Islet precursor cell (in vitro differentiated cells): ENCODE results near the gene RAF1.
A peak's percentile ranks its signal among the peaks of the same experiment; 100 is the strongest.
"Not testable (repeated sequence)": the region's sequence is repeated elsewhere in the genome, so short reads cannot be mapped to it uniquely, and the experiment has no call there.

Experiments used
- DNase-seq: peaks from one replicate; pipeline ENCODE4 v3.0.0-alpha.2; 2018

RAF1 gene

DNA sequence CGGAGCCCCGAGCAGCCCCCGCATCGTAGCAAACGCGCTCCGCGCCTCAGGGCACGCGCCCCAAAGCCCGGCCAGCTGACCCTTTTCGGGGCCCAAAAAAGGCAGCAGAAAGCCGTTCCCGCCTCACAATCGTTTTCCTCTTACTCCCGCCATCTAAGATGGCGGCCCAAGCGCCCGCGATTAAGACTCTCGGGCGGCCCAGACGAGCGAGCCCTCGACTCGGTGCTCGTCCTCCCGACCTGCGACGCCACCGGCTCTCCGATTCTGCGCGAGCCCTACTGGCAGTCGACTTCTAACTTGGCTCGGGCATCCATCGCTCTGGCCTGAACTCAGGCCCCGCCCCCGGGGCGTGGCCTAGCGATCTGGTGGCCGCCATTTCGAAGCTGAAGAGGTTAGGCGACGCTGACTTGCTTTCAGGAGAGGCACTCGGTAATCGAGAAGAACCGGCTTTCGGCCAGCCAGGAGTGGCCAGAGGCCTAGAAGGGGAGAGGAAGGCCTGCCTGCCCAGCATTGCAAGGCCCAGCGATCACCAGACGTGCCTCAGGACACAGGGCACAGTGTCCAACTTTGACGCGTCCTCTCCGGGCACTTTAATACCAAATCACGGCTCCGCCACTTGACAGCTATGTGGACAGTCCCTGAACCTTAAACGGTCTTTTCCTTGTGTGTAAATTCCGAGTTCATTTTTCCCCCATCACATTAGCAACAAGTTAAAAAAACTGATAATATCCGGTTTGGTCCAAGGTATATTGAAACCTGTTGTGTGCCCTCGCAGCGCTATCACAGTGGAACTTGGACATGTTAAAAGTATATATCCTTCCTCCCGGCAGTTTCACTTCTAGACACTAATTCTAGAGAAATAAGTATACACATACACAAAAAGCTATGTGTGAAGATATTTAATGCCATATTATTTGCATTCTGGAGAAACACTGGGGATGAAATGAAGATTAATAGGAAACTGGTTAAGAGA lies at the start of gene RAF1:
Gene RAF1 (minus strand): TSS at position 182 of the 973 bp plus-strand sequence. CDS start 45,396 bp downstream, outside the sequence.
- peak; percentile 100 for DNase-seq

DNA sequence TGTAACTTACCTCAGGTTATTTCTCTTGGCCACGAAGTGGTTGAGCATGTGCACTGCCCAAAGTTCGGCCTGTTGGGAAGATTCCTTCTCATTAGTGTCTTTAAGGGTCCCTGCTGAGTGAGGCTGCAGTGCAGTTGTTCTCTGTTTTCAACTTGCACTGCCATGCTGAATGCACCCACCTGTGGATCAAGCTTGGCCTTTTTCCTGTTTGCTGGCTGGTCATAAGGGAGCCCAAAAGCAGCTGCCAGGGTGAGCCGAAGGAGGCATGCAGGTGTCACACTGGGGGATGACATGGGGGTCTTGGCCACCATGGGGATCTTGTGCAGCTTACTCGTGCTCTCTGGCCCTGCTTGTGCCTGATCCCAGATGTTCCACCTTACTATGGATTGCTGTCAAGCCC lies 46.1 kb upstream of the RAF1 start:
- DNase-seq = no peak

DNA sequence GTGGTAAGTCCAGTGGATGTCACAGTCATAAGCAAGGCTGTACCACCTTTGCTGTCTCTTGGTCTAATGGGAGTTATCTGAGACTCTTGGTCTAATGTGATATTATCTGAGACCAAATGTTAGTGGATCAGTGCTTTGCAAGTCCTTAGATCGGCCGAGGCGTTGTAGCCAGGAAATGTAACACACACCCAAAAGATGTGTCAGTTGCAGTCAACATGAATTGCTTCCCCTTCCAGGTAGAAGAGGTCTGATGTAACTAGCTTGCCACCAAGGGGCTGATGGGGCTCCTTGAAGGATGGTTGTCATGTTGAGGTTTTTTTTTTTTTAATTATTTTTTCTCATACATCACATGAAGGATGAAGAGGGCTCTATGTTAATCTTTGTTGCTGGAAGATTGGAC lies 45.4 kb upstream of the RAF1 start:
- no peak for DNase-seq

DNA sequence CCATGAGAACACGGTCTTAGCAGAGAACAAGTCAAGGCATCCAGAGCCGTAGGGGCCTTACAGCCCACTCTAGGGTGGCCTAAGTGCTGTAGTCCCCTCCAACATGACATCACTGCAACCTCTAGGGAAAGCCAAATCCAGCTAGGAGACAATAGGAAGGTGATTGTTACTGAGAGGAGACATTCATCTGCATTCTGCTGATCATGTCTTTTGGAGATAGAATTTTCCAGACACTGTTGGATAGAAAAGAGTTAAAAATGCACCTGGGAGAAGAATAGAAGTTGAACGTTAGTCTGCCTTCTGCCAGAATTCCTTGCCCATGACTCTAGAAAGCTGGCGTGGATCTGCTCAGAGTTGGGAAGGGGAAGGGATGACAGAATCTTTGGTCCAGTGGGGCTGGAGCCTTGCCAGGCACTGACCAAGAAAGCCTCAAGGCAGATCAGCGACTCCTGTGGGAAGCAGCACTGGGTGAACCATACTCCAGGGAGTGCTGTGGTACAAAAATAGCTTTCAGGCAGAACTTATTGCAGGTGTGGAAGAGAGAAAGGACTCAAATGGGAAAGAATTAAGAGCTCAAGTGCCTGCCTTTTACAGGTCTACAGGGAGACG lies 44.8 kb upstream of the RAF1 start:
- no peak for DNase-seq

DNA sequence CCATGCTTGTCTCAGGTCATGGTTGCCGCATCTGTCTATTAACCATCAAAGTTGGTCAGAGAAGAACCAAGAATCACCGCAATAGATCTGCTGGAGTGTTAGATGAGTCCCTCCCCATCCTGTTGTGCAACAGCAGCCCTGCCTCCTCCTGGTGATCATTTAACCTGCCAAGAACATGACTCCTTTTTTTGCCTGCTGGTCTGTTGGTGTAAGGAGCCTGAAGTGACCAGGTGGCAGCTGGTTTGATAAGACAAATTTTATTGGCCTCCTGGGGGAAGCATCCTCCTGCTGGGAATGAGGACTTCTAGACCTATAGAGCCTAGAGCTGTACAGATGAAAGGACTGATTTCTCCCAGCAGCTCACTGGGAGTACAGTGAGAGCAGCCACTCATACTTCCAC lies 43.5 kb upstream of the RAF1 start:
- DNase-seq = no peak

DNA sequence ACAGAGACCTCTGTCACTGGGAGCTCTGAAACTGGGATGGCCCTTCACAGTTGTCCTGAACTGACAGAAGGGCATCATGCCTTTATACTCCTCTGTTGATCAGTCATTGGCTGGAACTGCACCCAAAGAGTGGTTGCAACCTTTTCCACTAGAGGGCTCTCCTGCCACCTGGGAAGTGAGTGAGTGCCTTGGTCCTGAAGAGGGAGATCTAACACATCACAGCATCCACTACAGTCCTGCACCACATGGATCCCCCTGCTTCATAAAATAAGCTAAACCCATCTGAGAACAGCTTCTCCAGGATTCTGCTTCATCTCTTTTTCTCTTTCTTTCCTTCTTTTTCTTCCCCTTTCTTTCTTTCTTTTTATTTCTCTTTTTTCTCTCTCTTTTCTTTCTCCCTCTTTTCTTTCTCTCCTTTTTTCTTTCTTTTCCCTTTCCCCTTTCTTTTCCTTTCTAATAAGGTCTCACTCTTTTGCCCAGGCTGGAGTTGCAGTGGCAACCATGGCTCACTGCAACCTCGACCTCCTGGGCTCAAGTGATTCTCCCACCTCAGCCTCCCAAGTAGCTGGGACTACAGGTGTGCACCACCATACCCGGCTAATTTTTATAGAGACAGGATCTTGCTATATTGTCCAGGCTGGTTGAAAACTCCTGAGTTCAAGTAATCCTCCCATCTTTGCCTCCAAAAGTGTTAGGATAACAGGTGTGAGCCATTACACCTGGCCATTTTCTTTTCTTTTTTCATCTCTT lies 42.8 kb upstream of the RAF1 start:
- peak; percentile 91 for DNase-seq

DNA sequence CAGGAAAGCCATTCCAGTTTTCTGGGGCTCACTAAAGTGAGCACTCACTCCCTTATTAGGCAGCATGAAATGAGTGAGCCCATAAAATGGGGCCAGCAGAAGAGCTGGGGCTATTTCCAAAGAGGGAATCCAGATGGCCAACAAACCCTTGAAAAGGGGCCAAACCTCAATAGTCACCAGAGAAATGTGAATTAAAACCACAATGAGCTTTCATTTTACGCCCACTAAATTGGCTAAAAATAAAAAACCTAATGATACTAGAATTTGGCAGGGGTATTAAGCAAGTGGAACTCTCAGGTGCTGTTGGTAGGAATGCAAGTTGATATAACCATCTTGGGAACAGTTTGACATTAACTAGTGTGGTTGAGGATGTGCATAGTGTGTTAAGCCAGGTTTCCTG lies 42.1 kb upstream of the RAF1 start:
- no peak for DNase-seq

DNA sequence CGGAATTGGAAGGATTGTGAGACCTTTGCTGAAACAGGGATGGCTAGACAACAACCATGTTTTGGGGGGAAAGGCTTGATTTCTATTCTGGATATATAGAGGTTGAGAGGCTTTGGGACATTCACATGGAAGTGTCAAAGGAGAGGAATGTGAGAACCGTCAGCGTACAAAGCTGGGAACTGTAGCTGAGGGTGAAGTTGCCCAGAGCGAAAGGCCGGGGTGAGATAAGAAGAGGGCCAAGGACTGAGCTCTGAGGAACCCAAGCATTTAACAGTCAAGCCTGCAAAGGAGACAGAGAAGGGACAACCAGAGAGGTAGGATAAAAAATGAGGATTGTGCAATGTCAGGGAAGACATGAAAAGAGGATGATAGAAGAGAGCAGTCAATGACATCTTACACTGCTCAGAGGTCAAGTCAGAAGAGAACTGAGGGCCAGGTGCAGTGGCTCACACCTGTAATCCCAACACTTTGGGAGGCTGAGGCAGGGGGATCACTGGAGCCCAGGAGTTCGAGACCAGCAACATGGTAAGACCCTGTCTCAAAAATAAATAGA lies 41.5 kb upstream of the RAF1 start:
- DNase-seq = no peak

DNA sequence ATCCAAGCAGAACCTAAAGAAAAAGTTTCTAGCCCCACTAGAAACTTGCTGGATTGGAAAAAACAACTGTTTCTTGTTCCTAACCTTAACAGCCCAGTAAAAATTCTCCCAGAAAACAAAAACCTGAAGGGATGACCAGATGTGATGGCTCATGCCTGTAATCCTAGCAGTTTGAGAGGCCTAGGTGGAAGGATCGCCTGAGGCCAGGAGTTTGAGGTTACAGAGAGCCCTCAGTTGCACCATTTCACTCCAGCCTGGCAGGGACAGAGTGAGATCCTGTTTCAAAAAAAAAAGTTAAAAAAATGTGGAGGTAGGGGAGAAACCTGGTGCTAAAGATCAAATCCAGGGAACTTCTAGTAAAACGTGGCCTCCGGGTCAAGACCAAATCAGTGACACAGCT lies 38.6 kb upstream of the RAF1 start:
- DNase-seq = no peak

DNA sequence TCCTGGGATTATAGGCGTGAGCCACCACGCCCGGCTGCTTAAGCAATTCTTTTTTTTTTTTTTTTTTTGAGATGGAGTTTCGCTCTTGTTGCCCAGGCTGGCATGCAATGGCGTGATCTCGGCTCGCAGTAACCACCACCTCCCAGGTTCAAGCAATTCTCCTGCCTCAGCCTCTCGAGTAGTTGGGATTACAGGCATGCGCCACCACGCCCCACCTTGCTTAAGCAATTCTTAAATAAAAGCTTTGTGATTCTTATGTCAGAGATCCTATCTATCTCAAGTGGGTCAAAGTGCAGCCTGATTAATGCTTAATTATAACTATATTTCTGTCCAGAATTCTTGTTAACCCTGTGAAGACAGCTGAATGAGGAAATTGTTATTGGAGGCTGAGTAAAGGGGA lies 37.7 kb upstream of the RAF1 start:
- DNase-seq = not testable (repeated sequence)

DNA sequence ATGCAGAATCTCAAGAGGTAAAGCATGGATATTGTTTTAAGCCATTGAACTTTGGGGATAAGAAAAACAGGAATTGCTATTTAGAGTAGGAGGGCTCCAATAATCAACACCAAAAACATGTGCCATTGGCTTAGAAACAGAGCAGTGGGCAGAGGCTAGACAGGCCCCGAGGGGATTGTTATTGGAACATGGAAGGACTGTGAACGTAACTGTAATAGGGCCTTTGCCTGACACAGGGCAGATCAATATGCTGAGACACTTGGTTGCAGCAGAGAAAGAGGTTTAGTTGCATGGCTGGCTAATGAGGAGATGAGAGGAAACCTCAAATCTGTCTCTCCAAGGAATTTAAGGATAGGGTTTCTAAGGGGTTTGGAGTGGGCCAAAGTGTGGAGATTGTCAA lies 36.9 kb upstream of the RAF1 start:
- no peak for DNase-seq

DNA sequence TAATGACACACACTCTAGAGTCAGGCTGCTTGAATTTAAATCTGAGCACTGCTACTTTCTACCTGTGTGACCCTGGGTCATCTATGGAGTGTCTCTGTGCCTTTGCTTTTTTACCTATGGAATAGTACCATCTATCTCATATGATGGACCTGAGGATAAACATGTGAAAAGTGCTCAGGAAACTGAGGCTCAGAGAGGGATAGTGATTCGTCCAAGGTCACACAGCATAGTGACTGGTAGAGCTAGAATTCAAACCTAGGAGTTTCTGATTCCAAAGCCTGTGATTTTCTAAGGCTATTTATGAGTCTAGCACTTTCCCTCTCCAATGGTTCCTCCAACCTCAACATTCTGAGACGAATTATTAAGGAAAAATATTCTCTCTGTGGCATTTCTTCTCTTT lies 32.0 kb upstream of the RAF1 start:
- no peak for DNase-seq

DNA sequence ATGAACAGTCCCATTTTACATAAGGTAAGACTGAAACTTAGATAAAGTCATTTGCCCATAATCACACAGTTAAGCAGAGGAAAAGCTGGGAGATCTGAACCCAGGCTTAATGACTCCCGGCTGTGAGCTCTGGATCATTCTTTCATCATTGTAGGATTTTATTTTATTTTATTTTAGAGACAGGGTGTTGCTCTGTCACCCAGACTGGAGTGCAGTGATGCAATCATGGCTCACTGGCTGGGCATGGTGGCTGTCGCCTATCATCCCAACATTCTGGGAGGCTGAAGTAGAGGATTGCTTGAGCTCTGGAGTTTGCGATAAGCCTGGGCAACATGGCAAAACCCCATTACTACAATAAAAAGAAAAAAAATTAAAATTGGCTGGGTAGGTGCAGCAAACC lies 31.2 kb upstream of the RAF1 start:
- DNase-seq = no peak

DNA sequence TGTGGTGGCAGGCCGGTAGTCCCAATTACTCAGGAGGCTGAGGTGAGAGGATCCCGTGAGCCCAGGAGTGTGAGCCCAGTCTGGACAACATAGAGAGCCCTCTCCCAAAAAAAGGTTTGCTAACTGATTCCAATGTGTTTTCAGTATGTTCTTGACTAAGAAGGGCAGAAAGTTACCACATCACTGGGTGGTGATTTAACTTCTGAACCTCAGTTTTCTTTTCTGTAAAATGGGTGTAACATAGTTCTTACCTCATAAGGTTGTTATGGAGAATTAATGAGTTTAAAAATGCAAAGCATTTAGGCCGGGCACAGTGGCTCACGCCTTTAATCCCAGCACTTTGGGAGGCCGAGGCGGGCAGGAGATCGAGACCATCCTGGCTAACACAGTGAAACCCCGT lies 28.5 kb upstream of the RAF1 start:
- DNase-seq = no peak

DNA sequence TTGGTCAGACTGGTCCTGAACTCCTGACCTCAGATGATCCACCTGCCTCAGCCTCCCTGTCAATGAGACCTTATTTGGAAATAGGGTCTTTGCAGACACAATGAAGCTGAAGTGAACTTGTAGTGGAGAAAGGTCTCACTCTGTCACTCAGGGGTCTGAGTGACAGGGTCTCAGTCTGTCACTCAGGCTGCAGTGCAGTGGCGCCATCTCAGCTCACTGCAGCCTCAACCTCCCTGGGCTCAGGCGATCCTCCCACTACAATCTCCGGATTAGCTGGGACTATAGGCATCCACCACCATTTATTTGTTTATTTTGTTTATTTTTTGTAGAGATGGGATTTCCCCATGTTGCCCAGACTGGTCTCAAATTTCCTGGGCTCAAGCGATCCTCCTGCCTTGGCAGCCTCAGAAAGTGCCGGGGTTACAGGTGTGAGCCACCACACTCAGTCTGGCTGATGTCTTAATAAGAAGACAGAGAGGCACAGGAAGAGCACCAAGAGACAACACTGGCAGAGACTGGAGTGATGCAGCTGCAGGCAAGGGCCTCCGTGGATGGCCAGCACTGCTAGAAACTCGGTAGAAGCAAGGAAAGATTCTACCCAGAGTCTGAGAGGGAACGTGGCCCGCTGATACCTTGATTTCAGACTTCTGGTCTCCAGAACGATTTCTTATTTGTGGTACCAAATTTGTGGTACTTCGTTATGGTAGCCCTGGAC lies 26.2 kb upstream of the RAF1 start:
- DNase-seq = no peak

DNA sequence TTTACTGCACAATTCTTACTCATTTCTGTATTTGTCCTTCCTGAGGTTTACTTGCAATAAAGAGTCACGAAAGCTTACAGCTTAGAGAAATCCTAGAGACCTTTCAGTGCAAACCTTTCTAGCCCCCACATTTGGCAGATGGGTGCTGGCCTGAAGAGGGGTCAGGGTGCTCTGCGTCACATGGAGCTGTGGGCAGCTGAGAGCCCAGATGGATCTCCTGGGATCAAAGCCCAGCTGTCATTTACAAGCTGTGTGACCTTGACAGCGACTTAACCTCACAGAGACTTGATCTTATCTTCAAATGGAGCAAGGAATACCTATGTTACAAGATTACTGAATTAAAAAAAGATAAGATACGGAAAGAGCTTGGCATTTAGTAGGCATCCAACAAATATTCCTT lies 24.0 kb upstream of the RAF1 start:
- DNase-seq = no peak

DNA sequence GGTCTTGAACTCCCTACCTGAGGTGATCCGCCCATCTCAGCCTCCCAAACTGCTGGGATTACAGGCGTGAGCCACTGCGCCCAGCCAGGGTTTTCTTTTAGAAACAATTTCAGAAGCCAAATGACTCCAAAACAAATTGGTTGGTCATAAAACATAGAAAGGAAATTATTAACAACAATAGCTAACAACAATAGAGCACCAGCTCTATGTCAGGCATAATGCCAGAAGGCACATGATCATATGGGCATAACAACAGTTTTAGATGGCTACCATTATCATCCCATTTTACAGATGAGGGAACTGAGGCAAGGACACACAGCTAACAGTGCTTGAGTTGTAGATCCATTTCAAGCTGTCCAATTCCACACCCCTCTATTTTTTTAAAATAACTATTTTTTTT lies 22.2 kb upstream of the RAF1 start:
- no peak for DNase-seq

DNA sequence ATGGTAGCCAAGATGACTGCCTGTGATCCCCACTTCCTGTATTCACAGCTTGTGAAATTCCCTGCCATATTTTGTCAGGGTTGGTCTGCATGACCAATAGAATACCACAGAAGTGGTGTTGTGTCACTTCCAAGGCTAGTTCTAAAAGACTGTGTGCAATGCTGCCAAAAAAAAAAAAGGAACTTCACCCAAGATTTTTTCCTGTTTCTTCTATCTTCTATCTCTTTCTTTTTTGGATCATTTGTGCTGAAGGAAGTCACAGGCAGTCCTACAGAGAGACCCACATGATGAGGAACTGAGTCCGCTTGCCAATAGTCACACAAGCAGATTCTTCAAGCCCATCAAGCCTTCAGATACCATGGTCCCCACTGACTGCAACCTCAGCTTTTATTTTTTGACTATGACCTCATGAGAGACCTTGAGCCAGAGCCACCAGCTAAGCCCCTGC lies 18.1 kb upstream of the RAF1 start:
- DNase-seq = no peak

DNA sequence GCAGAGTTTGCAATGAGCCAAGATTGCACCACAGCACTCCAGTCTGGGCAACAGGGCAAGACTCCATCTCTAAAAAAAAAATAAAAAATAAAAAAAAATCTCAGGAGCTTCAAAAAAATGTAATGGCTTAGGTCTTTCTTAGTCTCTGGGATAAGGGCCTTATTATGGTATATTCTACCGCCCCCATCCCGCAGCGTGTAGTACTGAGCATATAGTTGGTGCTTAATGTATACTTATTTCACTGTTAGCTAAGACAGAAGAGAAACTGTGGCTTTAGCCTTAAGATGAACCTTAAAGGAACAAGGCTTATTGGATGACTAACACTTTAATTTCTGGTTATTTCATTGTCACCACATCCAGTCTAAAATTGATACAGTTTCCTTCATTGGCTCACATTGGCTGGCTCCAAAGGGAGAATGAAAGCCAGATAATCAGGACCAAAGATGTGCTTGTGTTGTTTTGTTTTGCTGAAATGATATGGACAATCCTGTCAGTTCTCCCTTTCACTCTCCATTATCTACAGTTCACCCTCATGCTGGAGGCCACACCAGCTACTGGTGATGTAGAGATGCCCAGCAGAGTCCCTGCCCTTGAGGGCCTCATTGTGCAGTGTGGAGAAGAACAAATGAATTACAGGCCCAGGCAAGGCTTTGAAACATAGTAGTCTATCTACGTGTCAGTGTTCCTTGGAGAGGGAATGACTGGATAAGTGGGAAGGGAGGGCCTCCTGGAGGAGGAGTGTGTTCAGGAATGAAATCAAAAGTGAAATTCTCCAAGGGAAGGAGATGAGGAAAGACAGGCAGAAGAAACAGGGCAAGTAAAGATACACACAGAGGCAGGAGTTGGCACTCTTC lies 17.4 kb upstream of the RAF1 start:
- no peak for DNase-seq

DNA sequence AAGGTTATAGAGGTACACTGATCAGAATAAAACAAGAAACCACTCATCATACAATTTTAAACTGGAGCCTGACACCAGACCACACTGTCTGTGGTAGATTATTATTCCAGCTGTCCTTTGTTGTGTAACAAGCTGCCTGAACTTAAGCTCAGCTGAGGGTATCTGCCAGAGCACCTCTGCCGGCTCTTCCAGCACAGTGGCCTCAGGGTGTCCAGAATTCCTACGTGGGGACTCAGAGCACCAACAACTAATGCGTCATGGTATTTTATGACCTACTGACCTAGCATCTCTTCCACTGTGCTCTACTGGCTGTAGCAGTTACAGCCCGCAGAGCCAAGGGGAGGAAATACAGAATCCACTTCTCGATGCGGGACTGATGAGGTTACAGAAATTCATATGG lies 15.6 kb upstream of the RAF1 start:
- peak; percentile 96 for DNase-seq

DNA sequence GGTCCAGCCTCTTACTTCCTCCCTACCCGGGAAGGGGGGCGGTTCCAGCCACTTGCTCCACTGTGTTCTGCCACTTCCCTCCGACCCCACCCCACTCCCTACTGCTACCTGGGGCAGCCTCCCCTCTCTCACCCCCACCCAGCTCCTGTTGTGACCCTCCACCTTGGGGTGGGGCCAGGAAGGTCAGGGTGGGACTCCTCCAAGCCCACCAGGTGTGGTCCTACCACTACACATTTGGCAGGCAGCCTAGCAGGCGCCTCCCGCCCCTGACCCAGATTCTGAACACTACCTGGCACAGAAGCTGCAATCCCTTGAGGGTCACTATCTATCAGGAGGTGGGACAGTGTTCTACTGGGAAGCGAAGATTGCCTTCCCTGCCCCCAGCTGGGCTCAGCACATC lies 13.7 kb upstream of the RAF1 start:
- DNase-seq = no peak
